Gastrocnemius medialis (tissue), 4 donors: ENCODE results near the gene SRSF8. TPM values are rescaled to one million over a fixed set of nuclear protein-coding genes. Genes with fewer than 3 reads are reported as not detected.

ENCODE experiments used
- ATAC-seq, 2 donors: fragments of 150-250 bp; one replicate each; pipeline ENCODE4 v1.9.1; 2016
- DNase-seq, 2 donors: peaks; one replicate each; pipeline ENCODE4 v3.0.0-alpha.2; 2019
- H3K27ac ChIP-seq, 4 donors: fragments of 200-600 bp; sonication (generic); 1 replicate in 1 of 4; 2 replicates in 3 of 4; pipeline ENCODE4 v1.5.1; 2016 to 2018; ENCODE audit warnings: mild to moderate bottlenecking in 2 of 4, moderate library complexity in 1 of 4
- H3K27me3 ChIP-seq, 3 donors: fragments of 200-600 bp; sonication (generic) in 2 of 3; 1 replicate in 1 of 3; 2 replicates in 2 of 3; pipeline versions ENCODE4 v1.5.1 to v1.6.0; 2016 to 2019; ENCODE audit warnings: mild to moderate bottlenecking in 1 of 3, moderate library complexity in 1 of 3
- H3K36me3 ChIP-seq, 2 donors: fragments of 200-600 bp; sonication (generic) in 1 of 2; one replicate each; pipeline ENCODE4 v1.5.1; 2017 to 2018
- H3K4me1 ChIP-seq, 2 donors: fragments of 200-600 bp; sonication (generic) in 1 of 2; one replicate each; pipeline ENCODE4 v1.5.1; 2016 to 2017; ENCODE audit warnings: mild to moderate bottlenecking in 2 of 2
- H3K4me3 ChIP-seq, 4 donors: fragments of 200-600 bp; sonication (generic) in 3 of 4; 1 replicate in 1 of 4; 2 replicates in 3 of 4; pipeline ENCODE4 v1.5.1; 2016 to 2019; ENCODE audit warnings: mild to moderate bottlenecking in 2 of 4
- H3K9me3 ChIP-seq, 3 donors: fragments of 200-600 bp; sonication (generic) in 2 of 3; 1 replicate in 1 of 3; 2 replicates in 2 of 3; pipeline ENCODE4 v1.5.1; 2016 to 2019
- POLR2A ChIP-seq, 2 donors: fragments of 450-650 bp; IDR thresholded peaks; one replicate each; pipeline ENCODE4 v1.6.1; 2017; ENCODE audit warnings: antibody characterized with exemption in 2 of 2, mild to moderate bottlenecking in 2 of 2, moderate library complexity in 2 of 2
- in situ Hi-C, 4 donors: fragments of 200-750 bp; cut with MboI; loops; one replicate each; pipeline versions ENCODE4 v1.15.0 to v1.8.0; 2017; ENCODE audit warnings: low sequenced_read_pairs in 4 of 4
- intact Hi-C: fragments of 100-400 bp; cut with DNase I; formaldehyde crosslinking; loops from one replicate; pipeline ENCODE4 v1.15.1; 2023; ENCODE audit warnings: low total_unique reads
- total RNA-seq, 4 donors: library from RNA; depleted of rRNA; stranded (reverse); fragments of >200 nt; gene quantifications; one replicate each; pipeline versions ENCODE4 v1.1.0 to v1.2.3, GENCODE V29; 2016
- TF ChIP-seq, protein P1 (sequence below), 5 experiments: fragments of 450-650 bp in 3 of 5; fragments of 200-600 bp in 2 of 5; sonication (generic) in 2 of 5; IDR thresholded peaks in 4 of 5; conservative IDR thresholded peaks in 1 of 5; 1 replicate in 4 of 5; 2 replicates in 1 of 5; pipeline ENCODE4 v1.5.1; 2016 to 2019; ENCODE audit warnings: antibody characterized with exemption in 5 of 5, mild to moderate bottlenecking in 3 of 5, moderate library complexity in 3 of 5

The SRSF8 gene
- total RNA-seq, 4 donors from 2014 or later = 18.2 to 31.0 (median 21.5) TPM

DNA sequence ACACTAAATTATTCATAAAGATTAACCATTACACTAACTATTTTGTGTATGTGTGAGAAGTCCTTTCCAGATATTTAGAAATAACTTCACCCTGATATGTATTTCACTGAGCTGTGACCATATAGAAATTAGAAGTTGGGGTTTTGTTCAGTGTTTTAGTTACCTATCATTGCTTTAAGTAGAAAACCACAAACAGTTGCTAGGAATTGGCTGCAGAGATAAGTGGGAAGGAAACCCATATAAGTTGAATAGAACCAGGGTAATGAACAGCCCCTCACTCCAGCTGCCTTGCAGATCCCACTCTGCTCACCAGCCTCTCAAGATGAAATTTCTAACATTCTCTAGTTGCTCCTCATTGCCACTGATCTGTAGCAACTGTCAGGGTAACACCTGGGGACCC, 10.3 kb downstream of the SRSF8 start:
- TF ChIP-seq, protein P1, sequence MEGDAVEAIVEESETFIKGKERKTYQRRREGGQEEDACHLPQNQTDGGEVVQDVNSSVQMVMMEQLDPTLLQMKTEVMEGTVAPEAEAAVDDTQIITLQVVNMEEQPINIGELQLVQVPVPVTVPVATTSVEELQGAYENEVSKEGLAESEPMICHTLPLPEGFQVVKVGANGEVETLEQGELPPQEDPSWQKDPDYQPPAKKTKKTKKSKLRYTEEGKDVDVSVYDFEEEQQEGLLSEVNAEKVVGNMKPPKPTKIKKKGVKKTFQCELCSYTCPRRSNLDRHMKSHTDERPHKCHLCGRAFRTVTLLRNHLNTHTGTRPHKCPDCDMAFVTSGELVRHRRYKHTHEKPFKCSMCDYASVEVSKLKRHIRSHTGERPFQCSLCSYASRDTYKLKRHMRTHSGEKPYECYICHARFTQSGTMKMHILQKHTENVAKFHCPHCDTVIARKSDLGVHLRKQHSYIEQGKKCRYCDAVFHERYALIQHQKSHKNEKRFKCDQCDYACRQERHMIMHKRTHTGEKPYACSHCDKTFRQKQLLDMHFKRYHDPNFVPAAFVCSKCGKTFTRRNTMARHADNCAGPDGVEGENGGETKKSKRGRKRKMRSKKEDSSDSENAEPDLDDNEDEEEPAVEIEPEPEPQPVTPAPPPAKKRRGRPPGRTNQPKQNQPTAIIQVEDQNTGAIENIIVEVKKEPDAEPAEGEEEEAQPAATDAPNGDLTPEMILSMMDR (IDR thresholded peaks at IDR 0.05 in 4 of 5, conservative IDR thresholded peaks at IDR 0.05 in 1 of 5) = no peak
- no peak for TF ChIP-seq POLR2A (IDR thresholded peaks at IDR 0.05)
- ATAC-seq = no peak
- no peak for DNase-seq
- peaks cover 18 to 19% of the 10 kb centered on the region in 2 donors for H3K4me1 ChIP-seq
- H3K9me3 ChIP-seq = no peaks in the 10 kb centered on the region
- intact Hi-C loops = no loop called here
- H3K4me3 ChIP-seq = no peak overlapping the region
- no peaks in the 10 kb centered on the region for H3K36me3 ChIP-seq
- in situ Hi-C loops = loop anchor here in 3 of 4 donors (5.0 to 25.0 kb wide), 4 partner anchors 65 to 688 kb away; partner anchors contain the start of gene AMOTL1 (in 1 of the 3)
- H3K27ac ChIP-seq = no peak overlapping the region
- H3K27me3 ChIP-seq = no peaks in the 10 kb centered on the region

DNA sequence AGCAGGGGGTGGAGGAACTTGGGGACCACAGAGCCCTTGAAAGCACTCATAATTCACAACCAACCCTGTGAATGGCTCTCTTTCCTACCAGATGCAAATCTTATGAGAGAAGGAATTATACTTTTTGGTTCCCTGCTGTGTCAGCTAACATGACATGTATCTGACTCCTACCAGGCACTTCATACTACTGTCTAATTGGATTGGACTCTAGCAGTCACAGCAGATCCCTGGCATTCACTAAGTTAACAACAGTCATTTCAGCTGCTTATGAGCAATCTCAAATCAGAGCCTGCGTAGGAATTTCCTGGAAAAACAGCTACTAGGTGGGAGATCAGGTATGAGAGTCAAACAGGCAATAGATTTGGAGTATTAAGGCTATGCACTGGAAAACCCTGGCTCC, 11.8 kb downstream of the SRSF8 start:
- Histone ChIP-seq H3K27ac (no peak overlapping the region), H3K9me3 (no peaks in the 10 kb centered on the region), H3K4me1 (peaks cover 18 to 19% of the 10 kb centered on the region in 2 donors), H3K36me3 (no peaks in the 10 kb centered on the region), H3K4me3 (no peak overlapping the region), H3K27me3 (no peaks in the 10 kb centered on the region)
- no peak for ATAC-seq
- TF ChIP-seq POLR2A (IDR thresholded peaks at IDR 0.05) = no peak
- TF ChIP-seq, protein P1 (IDR thresholded peaks at IDR 0.05 in 4 of 5, conservative IDR thresholded peaks at IDR 0.05 in 1 of 5) = no peak
- DNase-seq = no peak
- intact Hi-C loops (no loop called here), in situ Hi-C loops (loop anchor here in 3 of 4 donors (5.0 to 25.0 kb wide), 4 partner anchors 64 to 686 kb away; partner anchors contain the start of gene AMOTL1 (in 1 of the 3))

DNA sequence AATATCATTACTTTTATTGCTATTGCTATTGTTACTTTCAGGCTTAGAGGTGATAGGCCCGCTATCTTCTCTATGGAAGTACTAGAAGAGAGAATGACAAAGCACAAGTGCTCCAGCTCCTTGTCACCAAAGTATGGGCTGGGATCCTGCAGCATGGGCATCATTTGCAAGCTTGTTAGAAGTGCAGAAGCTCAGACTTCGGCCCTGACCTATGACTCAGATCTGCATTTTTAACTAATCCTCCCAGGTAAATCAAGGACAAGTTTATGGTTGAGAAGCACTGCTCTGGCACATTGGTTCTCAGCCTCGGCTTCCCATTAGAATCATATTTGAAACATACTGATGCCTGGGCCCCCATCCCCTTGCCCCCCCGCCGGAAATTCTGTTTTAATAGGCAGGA, 14.3 kb downstream of the SRSF8 start:
- intact Hi-C loops (loop anchor here (5.0 kb wide), 1 partner anchor 41 kb away; no protein-coding TSS in a partner anchor), in situ Hi-C loops (loop anchor here in 1 of 4 donors (25.0 kb wide), 1 partner anchor 319 kb away; the partner anchor contains the start of gene AMOTL1)
- TF ChIP-seq, protein P1 (IDR thresholded peaks at IDR 0.05 in 4 of 5, conservative IDR thresholded peaks at IDR 0.05 in 1 of 5) = no peak
- TF ChIP-seq POLR2A (IDR thresholded peaks at IDR 0.05) = no peak
- Histone ChIP-seq H3K27me3 (no peaks in the 10 kb centered on the region), H3K4me3 (no peak overlapping the region), H3K4me1 (peaks cover 3 to 4% of the 10 kb centered on the region in 2 donors), H3K36me3 (no peaks in the 10 kb centered on the region), H3K9me3 (no peaks in the 10 kb centered on the region), H3K27ac (peak overlapping the region in 2 of 4 donors; percentile 10 to 47)
- no peak for DNase-seq
- ATAC-seq = peak in 1 of 2 donors; percentile 17

DNA sequence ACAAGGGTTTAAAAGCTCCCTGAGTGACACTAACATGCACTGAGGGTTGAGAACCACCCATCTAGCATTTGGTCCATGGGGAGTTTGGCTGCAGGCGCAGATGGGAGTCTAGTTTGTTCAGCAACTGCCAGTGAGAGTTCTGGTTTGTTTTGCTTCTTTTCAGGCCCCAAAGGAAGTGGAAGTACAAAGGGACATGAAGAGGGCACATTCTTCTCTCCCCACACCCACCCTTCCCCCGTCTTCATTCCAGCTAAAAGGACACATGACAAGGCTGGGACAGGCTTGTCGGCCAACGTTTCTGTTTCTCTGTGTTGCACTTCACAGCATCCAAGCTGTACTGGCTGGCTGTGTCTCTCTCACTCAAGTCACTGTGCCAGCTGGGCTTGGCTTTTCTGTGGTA, 14.7 kb downstream of the SRSF8 start:
- no peaks in the 10 kb centered on the region for H3K36me3 ChIP-seq
- H3K4me3 ChIP-seq = no peak overlapping the region
- peak overlapping the region in 2 of 4 donors; percentile 54 to 68 for H3K27ac ChIP-seq
- H3K27me3 ChIP-seq = no peaks in the 10 kb centered on the region
- in situ Hi-C loops (loop anchor here in 1 of 4 donors (25.0 kb wide), 1 partner anchor 319 kb away; the partner anchor contains the start of gene AMOTL1), intact Hi-C loops (loop anchor here (5.0 kb wide), 1 partner anchor 41 kb away; no protein-coding TSS in a partner anchor)
- no peak for DNase-seq
- ATAC-seq = peak; percentile 52 to 63
- no peak for TF ChIP-seq POLR2A (IDR thresholded peaks at IDR 0.05)
- TF ChIP-seq, protein P1 (IDR thresholded peaks at IDR 0.05 in 4 of 5, conservative IDR thresholded peaks at IDR 0.05 in 1 of 5) = no peak
- H3K4me1 ChIP-seq = peaks cover 3 to 4% of the 10 kb centered on the region in 2 donors
- H3K9me3 ChIP-seq = no peaks in the 10 kb centered on the region
